Stimulated activated CD4-positive, alpha-beta T cell treated with anti-CD3 and anti-CD28 coated beads, Interleukin-4, amount 100 ng/mL, for 4 hours (primary cell): ENCODE measurements around the gene CHSY1.
"Not testable (repeated sequence)": the region's sequence is repeated elsewhere in the genome, so short reads cannot be mapped to it uniquely, and the experiment has no call there.

Experiments used
- DNase-seq, 2 experiments: peaks; one replicate each; pipeline ENCODE4 v3.0.0-alpha.2; 2020

The CHSY1 gene

DNA sequence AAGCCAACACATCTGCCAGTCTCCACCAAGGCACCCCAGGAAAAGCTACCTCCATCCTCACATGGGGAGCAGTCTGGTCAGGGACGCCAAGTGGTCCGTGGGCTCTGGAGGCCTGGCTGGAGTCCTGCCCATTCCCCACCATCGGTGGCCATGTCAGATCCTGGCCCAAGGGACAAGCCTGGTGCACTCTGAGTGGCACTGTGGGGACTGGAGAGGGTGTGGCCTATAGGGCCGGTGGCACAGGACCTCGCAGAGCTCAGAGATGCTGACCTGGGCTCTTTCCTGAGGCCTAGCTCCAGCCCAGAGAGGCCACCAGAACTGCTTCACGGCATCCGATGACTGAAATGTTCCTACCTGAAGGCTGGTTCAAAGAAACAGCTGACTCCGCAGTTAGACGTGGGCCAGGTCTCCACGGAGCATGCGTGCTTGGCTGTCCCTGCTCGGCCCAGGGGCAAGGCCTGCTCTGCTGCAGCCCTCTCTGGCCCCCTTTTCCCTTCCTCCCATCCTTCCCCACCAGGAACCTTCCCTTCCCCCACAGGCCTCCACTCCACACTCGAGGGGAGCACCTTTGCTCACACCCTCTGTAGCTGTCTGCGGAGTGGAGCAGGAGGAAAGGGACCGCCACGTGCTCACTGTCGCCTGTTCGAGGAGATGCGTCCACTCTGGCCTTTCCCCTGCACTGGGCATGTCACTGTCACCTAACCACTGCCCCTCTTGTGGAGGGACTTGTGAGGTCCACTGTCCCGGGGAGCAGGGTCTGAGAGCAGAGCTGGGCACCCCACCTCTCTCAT lies 119.3 kb downstream of the CHSY1 start:
- DNase-seq: no peak

DNA sequence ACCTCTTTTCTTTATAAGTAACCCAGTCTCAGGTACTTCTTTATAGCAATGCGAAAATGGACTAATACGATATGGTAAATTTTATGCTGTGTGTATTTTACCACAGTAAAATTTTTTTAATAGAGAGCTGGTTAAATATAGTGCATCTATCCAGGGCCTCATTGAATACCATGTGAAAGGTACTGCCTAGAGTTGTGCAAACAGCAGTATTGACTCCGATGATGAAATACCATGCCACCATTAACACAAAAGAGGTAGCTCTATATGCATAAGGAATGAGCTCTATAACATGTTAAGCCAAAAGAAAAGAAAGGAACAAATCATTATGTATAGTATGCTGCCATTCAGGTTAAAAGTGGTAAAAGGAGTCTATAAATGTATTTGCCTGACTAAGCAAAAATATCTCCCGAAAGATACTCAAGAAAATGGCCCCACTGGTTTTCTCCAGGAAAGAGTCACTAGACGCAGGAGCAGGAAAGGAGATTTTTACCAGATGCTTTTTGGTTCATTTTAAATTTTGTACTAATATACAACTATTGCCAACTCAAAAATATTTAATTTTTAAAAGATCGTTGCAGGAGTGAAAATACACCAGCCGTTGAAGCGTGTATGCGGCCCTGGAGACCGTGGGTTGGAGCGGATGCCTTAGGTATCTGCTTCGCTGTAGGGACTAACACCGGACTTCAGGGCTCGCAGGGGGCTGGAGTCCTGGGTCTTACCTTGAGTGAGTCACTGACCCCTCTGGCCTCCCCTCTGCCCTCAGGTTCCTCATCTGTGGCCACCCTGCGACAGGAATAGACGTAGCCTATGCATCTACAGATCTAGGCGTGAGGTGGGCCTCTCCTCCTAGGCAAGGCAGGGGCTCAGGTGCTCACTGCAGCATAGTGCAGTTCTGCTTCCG lies 120.1 kb downstream of the CHSY1 start:
- DNase-seq: no peak

DNA sequence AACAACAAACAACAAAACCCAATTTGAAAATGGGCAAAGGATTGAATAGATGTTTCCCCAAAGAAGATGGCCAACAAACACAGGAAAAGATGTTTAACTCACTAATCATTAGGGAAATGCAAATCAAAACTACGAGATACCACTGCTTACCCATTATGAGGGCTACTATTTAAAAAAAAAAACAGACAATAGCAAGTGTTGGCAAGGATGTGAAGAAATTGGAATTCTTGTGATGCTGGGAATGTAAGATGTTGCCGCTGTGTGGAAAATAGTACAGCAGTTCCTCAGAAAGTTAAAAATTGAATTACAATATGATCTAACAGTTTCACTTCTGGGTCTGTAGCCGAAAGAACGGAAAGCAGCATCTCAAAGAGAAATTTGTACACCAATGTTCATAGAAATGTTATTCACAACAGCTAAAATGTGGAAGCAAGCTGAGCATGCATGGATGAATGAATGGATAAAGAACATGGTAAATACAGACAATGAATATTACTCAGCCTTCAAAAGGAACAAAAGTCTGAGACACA lies 121.9 kb downstream of the CHSY1 start:
- DNase-seq: no peak

DNA sequence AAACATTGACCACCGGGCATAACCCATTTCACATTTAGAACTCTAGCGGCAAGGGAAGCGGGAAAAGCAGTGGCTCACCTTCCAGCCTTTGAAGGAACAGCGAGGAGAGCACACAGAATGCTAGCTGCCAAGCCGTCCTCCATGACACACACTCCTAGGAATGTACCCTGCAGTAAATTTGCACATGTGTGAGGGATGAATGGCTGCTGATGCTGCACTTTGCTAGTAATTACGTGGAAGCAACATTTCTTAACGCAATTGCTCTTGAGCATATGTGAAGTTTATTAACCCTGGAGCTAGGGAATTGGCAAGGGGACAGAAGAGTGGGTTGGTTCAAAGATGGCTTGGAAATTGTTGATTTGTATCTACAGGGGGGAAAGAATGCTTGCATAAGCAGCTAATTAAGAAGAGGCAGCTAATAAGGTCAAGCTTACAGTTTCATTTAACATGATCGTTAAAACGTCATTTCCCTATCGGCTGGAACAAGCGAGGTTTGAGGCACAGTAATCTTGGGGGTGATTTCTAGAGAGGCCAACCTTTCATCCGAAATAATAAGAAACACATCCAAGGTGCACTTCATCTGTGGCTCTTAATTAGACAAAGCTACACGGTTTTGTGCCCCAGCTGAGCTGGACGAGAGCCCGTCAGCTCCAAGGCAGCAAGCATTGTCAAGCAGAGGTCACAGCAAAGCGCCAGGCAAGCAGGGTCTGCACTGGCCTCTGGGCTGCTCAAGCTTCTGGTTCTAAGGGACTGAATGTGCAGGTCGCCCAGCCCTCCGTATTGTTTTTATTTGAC lies 123.4 kb downstream of the CHSY1 start:
- DNase-seq: no peak

DNA sequence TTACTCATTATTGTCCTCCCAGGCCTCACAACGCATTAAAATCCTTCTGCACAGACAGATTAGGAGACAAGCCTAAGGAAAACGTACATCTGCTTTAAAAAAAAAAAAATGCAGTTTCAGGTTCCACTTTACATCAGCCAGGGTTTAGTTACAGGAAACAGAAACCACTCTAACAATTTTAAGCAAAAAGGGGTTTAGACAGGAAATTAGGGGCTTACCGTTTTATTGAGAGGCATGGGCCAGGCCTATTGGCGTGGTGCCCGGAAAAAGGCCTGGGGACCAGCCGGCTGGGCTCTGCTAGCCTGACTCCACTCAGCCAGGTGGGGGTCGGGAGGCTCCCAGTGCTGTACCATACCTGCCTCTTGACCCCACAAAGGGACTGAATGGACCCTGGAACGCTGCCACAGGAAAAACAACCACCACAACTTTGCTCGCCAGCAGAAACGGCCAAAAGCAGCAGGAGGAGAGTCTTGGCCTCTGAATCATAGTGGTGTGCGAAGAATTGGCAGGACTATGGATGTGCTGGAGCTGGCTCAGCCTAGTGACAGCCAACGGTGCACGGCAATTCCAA lies 124.3 kb downstream of the CHSY1 start:
- peak; percentile 37 to 52 for DNase-seq

DNA sequence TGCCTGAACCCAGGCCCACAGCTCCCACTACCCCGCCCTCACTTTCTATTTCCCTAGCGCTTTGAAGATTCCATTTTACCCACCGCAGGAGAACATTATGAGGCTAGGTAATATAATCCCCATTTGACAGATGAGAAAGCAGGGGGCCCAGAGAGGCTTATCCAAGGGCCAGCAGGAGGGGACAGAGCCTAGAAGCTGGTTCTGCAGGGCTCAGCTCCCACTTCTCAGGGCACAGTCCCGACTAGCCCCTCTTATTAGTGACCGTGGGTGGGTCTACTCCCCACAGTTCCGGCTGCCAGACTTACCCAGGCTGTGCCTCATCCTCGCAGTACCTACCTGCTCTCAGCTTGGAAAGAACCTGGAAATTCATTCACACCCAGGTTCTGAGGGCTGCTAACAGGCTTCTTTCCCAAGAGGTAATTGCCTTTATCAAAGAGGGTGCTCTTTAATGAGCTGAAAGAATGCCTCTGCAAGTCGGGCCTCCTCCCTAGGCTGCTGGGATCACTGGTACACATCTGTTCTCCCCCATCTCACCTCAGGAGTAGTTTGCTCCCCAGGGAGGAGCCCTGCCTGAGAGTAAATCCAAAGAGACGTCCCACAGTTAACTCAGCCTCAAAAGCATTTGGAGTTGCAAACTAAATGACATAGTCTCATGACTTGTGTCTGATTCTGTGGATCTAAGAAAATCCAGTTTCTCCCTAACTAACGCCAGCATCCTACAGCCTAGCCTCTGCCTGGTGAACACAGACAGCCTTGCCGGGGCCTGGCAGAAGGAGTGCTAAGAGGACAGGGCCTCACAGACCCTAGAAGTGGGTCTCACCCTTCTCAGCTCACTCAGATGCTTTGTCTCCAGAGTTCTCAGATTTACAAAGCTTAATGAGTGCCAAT lies 125.0 kb downstream of the CHSY1 start:
- peak; percentile 9 to 12 for DNase-seq

DNA sequence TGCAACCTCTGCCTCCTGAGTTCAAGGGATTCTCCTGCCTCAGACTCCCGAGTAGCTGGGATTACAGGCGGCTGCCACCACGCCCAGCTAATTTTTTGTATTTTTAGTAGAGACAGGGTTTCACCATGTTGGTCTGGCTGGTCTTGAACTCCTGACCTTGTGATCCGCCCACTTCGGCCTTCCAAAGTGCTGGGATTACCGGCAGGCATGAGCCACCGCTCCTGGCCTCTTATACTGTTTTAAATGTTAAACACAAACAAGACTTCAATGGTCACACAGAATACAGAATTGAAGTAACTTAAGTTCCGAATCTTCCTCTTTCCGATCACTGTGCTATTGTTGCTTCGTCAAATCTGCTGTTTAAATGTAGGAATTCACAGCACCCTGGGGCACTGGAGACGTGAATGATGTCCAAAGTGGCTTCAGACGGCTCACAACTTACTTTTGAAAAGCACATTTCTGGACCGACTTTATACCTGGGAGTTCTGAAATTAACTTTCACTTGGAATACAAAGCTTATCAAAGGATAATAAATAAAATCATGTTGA lies 125.9 kb downstream of the CHSY1 start:
- DNase-seq: not testable (repeated sequence)
